Measurements from ENCODE around the gene MYO7B.
"Not testable (repeated sequence)": the region's sequence is repeated elsewhere in the genome, so short reads cannot be mapped to it uniquely, and the experiment has no call there.

The MYO7B gene

GRCh38 chr2:127552846-127553245, 17.4 kb downstream of the MYO7B start:
- no peak for DNase-seq

DNA sequence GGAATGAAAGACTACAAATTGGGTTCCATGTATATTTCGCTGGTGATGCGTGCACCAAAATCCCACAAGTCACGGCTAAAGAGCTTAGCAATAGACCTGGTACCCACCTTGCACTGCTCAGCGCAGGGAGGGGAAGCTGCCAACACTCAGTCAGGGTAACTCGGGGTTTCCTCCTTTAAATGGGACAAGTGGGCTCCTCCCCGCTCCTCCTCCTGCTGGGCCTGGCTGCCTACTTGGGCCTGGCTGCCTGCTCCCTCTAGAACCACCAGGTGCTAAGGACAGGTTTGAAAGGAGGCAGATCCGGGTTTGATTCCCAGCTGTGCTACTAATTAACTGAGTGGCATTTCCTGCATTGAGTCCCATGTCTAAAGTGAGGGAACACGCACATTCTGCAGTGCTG, 23.4 kb downstream of the MYO7B start:
- DNase-seq: no peak

GRCh38 chr2:127559454-127559853, 24.0 kb downstream of the MYO7B start:
- DNase-seq: no peak

- no peak for DNase-seq
Measured at GRCh38 chr2:127560201-127560930, 24.9 kb downstream of the MYO7B start.

GRCh38 chr2:127560931-127561280, 25.4 kb downstream of the MYO7B start:
- DNase-seq: no peak

DNA sequence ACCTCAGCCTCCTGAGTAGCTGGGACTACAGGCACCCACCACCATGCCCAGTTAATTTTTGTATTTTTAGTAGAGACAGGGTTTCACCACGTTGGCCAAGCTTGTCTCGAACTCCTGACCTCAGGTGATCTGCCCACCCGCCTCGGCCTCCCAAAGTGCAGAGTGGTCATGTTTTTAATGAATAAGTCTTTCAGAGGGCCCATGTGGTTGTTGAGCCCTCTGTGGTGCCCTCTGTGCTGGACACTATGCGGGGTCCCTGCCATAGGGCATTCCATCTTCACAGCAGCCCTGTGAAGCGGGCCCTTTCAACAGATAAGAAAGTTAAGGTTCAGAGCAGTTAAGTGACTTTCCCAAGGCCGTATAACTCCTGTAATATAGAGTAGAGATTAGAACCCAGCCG, 25.9 kb downstream of the MYO7B start:
- no peak for DNase-seq

DNA sequence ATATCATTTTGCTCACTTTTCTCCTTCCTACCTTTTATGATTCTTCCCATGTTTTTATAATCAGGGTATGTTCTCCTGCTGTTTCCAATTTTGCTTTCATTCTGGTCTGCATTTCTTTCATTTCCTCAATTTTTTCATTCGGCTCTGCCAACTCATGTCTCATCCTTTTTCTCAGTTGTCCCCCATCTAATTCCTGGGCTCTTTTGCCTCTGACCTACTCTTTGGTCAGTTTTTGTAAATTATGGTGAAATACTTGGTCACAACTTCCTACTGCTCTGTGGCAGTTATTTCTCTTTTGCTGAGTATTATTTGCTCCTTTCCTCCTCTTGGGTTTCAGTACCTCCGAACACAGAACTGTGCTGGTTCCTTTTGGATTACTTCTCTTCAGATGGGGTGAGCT, 27.5 kb downstream of the MYO7B start:
- no peak for DNase-seq

- DNase-seq: no peak
Measured at GRCh38 chr2:127563458-127564428, 28.3 kb downstream of the MYO7B start.

DNA sequence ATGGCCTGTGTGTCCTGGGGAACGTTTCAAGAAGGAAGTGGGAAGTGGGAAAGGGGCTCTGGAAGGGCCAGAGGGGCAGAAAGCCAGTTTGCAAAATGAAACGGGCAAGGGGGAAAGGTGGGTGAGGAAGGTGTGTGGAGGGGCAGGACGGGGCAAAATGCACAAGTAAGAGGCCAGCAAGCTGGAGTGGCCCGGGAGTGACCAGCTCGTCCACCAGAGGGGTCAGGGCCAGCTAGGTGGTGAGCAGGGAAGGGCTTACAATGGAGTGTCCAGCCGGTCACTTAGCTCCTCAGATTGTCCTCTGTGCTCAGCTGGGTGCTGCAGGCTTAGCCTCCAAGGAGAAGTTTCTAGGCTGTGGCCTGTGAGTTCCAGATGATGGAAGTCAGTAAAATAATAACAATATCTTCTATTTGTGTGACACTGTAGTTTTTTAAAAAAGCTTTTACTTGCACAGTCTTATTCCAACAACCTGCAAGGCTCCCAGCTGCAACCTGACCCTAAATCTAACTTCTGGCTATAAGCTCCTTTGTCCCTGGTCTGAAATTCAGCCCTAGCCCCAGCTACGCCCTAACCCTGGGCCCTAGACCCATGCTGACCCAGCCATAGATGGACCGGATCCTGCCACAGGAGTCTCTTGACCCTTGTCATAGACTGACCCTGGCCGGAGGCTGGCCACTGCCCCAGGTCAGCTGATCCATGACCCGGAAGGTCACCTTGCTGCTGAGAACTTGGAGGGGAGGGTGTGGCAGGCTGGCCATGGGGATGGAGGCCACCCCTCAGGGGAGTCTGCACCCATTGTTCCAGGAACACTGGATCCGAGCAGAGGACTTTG, 29.2 kb downstream of the MYO7B start:
- no peak for DNase-seq

- DNase-seq: no peak
Measured at GRCh38 chr2:127565261-127566138, 30.0 kb downstream of the MYO7B start.

DNA sequence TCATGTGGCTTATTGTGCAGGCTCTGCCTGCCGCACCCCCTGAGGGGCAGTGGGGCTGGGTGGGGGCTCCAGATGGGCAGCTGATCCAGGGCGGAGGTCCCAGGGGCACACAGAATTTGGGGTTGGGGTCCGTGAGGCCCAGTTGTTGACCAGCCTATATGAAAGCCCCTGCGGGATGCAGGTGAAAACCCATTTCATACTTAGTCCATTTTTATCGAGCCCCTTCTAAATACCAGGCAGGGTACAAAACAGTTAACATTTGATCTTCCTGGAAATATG, 30.6 kb downstream of the MYO7B start:
- DNase-seq: no peak

DNA sequence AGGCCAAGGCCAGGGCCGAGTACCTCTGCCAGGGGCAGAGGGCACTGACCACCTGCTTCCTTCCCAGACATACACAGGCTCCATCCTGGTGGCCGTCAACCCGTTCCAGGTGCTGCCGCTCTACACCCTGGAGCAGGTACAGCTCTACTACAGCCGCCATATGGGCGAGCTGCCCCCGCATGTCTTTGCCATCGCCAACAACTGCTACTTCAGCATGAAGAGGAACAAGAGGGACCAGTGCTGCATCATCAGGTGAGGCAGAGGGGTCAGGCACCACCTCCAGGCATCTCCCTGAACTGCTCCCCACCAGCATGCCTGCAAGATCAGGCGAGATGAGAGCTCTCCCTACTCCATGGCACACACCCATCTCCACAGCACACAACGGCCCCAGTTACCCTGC, 31.1 kb downstream of the MYO7B start:
- DNase-seq: no peak

GRCh38 chr2:127567351-127567854, 31.9 kb downstream of the MYO7B start:
- no peak for DNase-seq

- no peak for DNase-seq
Measured at GRCh38 chr2:127568128-127568527, 32.6 kb downstream of the MYO7B start.

GRCh38 chr2:127569666-127570065, 34.2 kb downstream of the MYO7B start:
- DNase-seq: no peak

- DNase-seq: no peak
Measured at GRCh38 chr2:127570282-127571250, 35.1 kb downstream of the MYO7B start.

DNA sequence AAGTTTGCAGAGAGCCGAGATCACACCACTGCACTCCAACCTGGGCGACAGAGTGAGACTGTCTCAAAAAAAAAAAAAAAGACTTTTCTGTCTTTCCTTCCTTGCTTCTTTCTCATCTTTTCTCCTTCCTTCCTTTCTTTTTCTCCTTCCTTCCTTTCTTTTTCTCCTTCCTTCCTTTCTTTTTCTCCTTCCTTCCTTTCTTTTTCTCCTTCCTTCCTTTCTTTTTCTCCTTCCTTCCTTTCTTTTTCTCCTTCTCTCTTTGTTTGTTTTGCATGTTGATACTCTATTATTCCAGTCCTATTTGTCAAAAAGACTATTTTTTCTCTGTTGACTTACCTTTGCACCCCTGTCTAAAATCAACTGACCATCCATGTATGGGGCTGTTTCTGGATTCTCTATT, 36.9 kb downstream of the MYO7B start:
- not testable (repeated sequence) for DNase-seq

DNA sequence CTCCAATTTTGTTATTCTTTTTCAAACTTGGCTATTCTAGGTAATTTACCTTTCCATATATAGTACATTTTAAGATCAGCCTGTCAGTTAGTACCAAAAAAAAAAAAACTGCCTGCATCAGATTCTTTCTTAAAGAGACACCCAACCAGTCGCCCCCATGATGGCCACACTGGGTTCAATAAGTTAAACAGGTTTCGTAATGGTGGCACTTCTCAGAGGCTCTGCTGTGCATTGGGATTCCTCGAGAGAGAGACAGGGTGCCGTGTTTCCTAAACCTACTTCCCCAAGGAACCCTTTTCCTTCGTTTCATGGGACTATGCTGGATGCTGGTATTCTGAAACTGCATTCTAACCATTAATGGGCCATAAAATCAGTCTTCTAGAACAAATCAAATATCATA, 37.4 kb downstream of the MYO7B start:
- no peak for DNase-seq

DNA sequence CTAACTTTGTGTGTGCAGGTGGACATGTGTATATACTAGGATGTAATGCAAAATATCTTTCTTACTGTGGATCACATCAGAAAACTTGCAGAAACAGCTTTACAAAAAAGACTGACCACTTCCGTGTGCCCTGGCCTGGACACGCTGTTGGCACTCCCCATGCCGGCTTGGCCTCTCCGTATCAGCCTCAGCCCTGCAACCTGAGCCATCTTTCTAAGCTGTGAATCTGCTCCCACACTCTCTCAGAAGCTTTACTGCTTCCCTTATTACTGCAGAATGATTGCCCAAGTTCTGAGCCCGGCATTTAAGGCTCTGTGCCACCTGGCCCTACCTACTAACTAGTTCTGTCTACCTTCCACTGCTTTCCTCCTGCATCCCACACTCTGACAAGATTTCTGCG, 37.8 kb downstream of the MYO7B start:
- no peak for DNase-seq

GRCh38 chr2:127573771-127574170, 38.3 kb downstream of the MYO7B start:
- no peak for DNase-seq

- DNase-seq: no peak
Measured at GRCh38 chr2:127574656-127575055, 39.2 kb downstream of the MYO7B start.

Data from hematopoietic multipotent progenitor cell treated with erythropoietin and hydrocortisone succinate and interleukin-3 and kit ligand, for 6 days (in vitro differentiated cells).